Endodermal cell (in vitro differentiated cells): ENCODE results near the gene TBC1D9B. TPM values are rescaled to one million over a fixed set of nuclear protein-coding genes. Genes with fewer than 3 reads are reported as not detected.

Source experiments
- DNase-seq: peaks from one replicate; pipeline ENCODE4 v3.0.0-alpha.2; 2017
- H3K27ac ChIP-seq: 2 replicates; pipeline ENCODE4 v1.5.1; 2013; ENCODE audit warnings: mild to moderate bottlenecking, low read depth, low read length, moderate library complexity
- H3K27me3 ChIP-seq: 2 replicates; pipeline ENCODE4 v1.6.1; 2013; ENCODE audit warnings: mild to moderate bottlenecking, low read length, moderate library complexity; ENCODE audit not compliant: insufficient read depth, control insufficient read depth, poor library complexity, severe bottlenecking
- H3K36me3 ChIP-seq: 2 replicates; pipeline ENCODE4 v1.7.0; 2013; ENCODE audit warnings: mild to moderate bottlenecking, low read length, moderate library complexity; ENCODE audit not compliant: control insufficient read depth, insufficient read depth
- H3K4me1 ChIP-seq: one replicate; pipeline ENCODE4 v1.7.0; 2013; ENCODE audit warnings: low read length; ENCODE audit not compliant: control insufficient read depth, insufficient read depth
- H3K4me3 ChIP-seq: 2 replicates; pipeline ENCODE4 v1.5.1; 2013; ENCODE audit warnings: mild to moderate bottlenecking, low read length, moderate library complexity
- H3K9ac ChIP-seq: 2 replicates; pipeline ENCODE4 v1.6.1; 2013; ENCODE audit warnings: mild to moderate bottlenecking, low read length, moderate library complexity; ENCODE audit not compliant: poor library complexity, severe bottlenecking; ENCODE audit errors: extremely low read depth
- H3K9me3 ChIP-seq: 2 replicates; pipeline ENCODE4 v1.6.1; 2013; ENCODE audit warnings: mild to moderate bottlenecking, low read length, moderate library complexity; ENCODE audit not compliant: control insufficient read depth
- H3K27ac Mint-ChIP-seq: 2 replicates; pipeline ENCODE4 v1.8.0; 2020; ENCODE audit warnings: mixed read lengths
- H3K27me3 Mint-ChIP-seq: 2 replicates; pipeline ENCODE4 v1.8.0; 2021; ENCODE audit warnings: mild to moderate bottlenecking, mixed read lengths; ENCODE audit not compliant: insufficient read depth
- H3K36me3 Mint-ChIP-seq: 2 replicates; pipeline ENCODE4 v1.8.0; 2020; ENCODE audit warnings: low read depth, mixed read lengths
- H3K4me1 Mint-ChIP-seq: 2 replicates; pipeline ENCODE4 v1.8.0; 2020; ENCODE audit warnings: mixed read lengths
- H3K4me3 Mint-ChIP-seq: 2 replicates; pipeline ENCODE4 v1.8.0; 2020; ENCODE audit warnings: mild to moderate bottlenecking, moderate library complexity, mixed read lengths
- H3K9me3 Mint-ChIP-seq: 2 replicates; pipeline ENCODE4 v1.8.0; 2020; ENCODE audit warnings: mild to moderate bottlenecking, mixed read lengths
- WGBS, 2 experiments: methylation state at CpG; one replicate each; pipeline versions ENCODE4 v1.1.5 to v1.1.7; 2013; ENCODE audit warnings: missing lambda C conversion rate in 2 of 2, mixed read lengths in 1 of 2; ENCODE audit not compliant: insufficient coverage in 1 of 2, insufficient read length in 1 of 2; 5-methylcytosine and 5-hydroxymethylcytosine counted together
- total RNA-seq, 2 donors: library from RNA; stranded (reverse); fragmentation: NEBNext Ultra II Directional in 1 of 2; extraction: Animal tissue kit (Norgen Biotek cat#: 25700) in 1 of 2; gene quantifications; 2 replicates in 1 of 2; 3 replicates in 1 of 2; pipeline ENCODE4 v1.2.1, GENCODE V29; 2021
- TF ChIP-seq, protein P1 (sequence below): fragments of 200-600 bp; sonication (generic); conservative IDR thresholded peaks from 2 replicates; pipeline ENCODE4 v1.5.0; 2021; ENCODE audit warnings: antibody characterized with exemption, mild to moderate bottlenecking

The TBC1D9B gene
- total RNA-seq, 2 donors from 2014 or later, result 118 to 127 TPM

DNA sequence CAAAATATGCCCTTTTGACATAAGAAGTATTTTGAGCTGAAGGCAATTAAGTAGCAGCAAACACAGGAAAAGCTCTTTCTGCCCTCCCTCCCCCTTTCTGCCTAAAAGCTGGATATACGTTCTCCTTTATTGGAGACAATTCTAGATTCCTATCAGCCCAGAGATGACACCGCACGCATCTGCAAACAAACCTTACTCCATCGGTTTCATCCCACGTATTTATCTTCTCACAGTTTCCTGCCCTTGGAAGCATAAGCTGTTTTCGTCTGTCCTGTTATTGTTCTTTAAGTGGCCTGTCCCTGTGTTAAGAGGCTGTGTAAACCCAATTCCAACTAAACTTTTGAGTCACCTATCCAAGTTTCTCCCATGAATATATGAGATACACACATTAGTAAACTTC lies 11.8 kb downstream of the TBC1D9B start:
- H3K4me3 Mint-ChIP-seq, result no peak overlapping the region
- H3K9ac ChIP-seq, result no peak overlapping the region

GRCh38 chr5:179893958-179894895 lies 13.5 kb downstream of the TBC1D9B start:
- Histone ChIP-seq H3K27me3 (no peaks in the 10 kb centered on the region), H3K9me3 (no peaks in the 10 kb centered on the region), H3K4me3 (no peak overlapping the region), H3K27ac (no peak overlapping the region), H3K4me1 (no peaks in the 10 kb centered on the region), H3K36me3 (peaks cover 66% of the 10 kb centered on the region), H3K9ac (no peak overlapping the region)
- no peak for DNase-seq
- H3K27me3 Mint-ChIP-seq, result no peaks in the 10 kb centered on the region
- peaks cover 6% of the 10 kb centered on the region for H3K4me1 Mint-ChIP-seq
- TF ChIP-seq, protein P1, sequence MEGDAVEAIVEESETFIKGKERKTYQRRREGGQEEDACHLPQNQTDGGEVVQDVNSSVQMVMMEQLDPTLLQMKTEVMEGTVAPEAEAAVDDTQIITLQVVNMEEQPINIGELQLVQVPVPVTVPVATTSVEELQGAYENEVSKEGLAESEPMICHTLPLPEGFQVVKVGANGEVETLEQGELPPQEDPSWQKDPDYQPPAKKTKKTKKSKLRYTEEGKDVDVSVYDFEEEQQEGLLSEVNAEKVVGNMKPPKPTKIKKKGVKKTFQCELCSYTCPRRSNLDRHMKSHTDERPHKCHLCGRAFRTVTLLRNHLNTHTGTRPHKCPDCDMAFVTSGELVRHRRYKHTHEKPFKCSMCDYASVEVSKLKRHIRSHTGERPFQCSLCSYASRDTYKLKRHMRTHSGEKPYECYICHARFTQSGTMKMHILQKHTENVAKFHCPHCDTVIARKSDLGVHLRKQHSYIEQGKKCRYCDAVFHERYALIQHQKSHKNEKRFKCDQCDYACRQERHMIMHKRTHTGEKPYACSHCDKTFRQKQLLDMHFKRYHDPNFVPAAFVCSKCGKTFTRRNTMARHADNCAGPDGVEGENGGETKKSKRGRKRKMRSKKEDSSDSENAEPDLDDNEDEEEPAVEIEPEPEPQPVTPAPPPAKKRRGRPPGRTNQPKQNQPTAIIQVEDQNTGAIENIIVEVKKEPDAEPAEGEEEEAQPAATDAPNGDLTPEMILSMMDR, result no peak
- H3K36me3 Mint-ChIP-seq, result peaks cover 69% of the 10 kb centered on the region
- WGBS, 2 experiments, result 91 to 94% methylated on average over 21 to 26 of the region's 26 CpGs
- H3K4me3 Mint-ChIP-seq, result no peak overlapping the region
- H3K27ac Mint-ChIP-seq, result no peak overlapping the region
- no peaks in the 10 kb centered on the region for H3K9me3 Mint-ChIP-seq

More for the DNA sequence above, 11.8 kb downstream of the TBC1D9B start:
- H3K27me3 ChIP-seq, result no peaks in the 10 kb centered on the region
- Mint-ChIP-seq H3K36me3 (peaks cover 63% of the 10 kb centered on the region), H3K27me3 (no peaks in the 10 kb centered on the region), H3K27ac (peak overlapping the region; percentile 3), H3K4me1 (peaks cover 6% of the 10 kb centered on the region), H3K9me3 (no peaks in the 10 kb centered on the region)
- TF ChIP-seq, protein P1, result no peak
- no peaks in the 10 kb centered on the region for H3K9me3 ChIP-seq
- no peak for DNase-seq
- no peak overlapping the region for H3K4me3 ChIP-seq
- no peaks in the 10 kb centered on the region for H3K4me1 ChIP-seq
- no peak overlapping the region for H3K27ac ChIP-seq
- 97 to 100% methylated on average over 4 to 6 of the region's 6 CpGs for WGBS, 2 experiments
- peaks cover 58% of the 10 kb centered on the region for H3K36me3 ChIP-seq

DNA sequence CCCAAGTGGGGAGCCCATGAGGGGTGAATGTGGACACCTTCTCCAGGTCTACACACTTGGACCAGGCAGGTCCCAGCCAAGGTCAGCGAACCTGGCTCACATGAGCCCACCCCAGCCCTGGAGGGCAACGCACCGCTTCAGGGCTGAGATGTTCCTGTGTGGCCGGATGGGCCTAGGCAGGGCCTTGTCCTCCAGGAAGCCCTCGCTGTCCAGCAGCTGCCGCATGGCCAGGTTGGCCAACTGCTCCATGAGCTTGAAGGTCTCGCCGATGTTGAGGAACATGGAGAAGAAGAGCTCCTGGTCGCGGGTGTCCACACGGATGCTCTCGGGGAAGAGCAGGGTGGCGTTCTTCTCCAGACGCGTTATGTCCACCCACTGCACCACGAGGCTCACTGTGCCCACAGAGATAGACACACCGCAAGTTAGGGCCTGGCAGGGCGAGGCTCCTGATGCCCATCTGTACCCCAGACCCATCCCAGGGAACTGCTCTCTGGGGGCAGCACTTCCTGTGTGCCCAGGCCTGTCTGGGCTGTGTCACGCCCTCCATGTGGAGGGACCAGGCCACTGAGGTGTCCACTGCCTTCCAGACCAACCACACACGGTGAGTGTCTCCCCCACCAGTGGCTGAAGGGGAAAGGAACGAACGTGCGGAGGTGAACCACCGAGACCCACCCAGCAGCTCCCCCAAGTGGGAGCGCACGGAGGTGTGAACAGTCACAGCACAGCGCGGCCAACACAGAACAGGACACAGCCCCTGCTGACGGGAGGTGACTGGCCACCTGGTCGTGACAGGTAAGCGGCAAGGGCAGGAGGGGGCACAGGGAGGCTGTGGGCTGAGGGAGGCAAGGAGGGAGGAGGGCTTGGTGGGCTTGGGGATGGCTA lies 14.4 kb downstream of the TBC1D9B start:
- Histone ChIP-seq H3K9me3 (no peaks in the 10 kb centered on the region), H3K9ac (no peak overlapping the region), H3K4me3 (no peak overlapping the region), H3K27me3 (no peaks in the 10 kb centered on the region), H3K36me3 (peaks cover 61% of the 10 kb centered on the region), H3K27ac (no peak overlapping the region), H3K4me1 (no peaks in the 10 kb centered on the region)
- H3K36me3 Mint-ChIP-seq, result peaks cover 69% of the 10 kb centered on the region
- peaks cover 6% of the 10 kb centered on the region for H3K4me1 Mint-ChIP-seq
- no peak for DNase-seq
- H3K27me3 Mint-ChIP-seq, result no peaks in the 10 kb centered on the region
- no peak overlapping the region for H3K27ac Mint-ChIP-seq
- H3K9me3 Mint-ChIP-seq, result no peaks in the 10 kb centered on the region
- TF ChIP-seq, protein P1, result no peak
- WGBS, 2 experiments, result 90 to 93% methylated on average over 19 to 31 of the region's 31 CpGs
- H3K4me3 Mint-ChIP-seq, result no peak overlapping the region
